Type B pancreatic cell (in vitro differentiated cells): ENCODE results near the gene IL15RA. TPM values are rescaled to one million over a fixed set of nuclear protein-coding genes. Genes with fewer than 3 reads are reported as not detected.
"Not testable (repeated sequence)": the region's sequence is repeated elsewhere in the genome, so short reads cannot be mapped to it uniquely, and the experiment has no call there.

Experiments
- DNase-seq: peaks from one replicate; pipeline ENCODE4 v3.0.0; 2021; ENCODE audit warnings: mixed read lengths; ENCODE audit not compliant: unreplicated experiment; ENCODE audit errors: extremely low spot score
- H3K27ac Mint-ChIP-seq: 2 replicates; pipeline ENCODE4 v1.8.0; 2021; ENCODE audit warnings: mild to moderate bottlenecking, mixed read lengths
- H3K27me3 Mint-ChIP-seq: 2 replicates; pipeline ENCODE4 v1.8.0; 2021; ENCODE audit warnings: mixed read lengths
- H3K36me3 Mint-ChIP-seq: 2 replicates; pipeline ENCODE4 v1.8.0; 2021; ENCODE audit warnings: mixed read lengths
- H3K4me1 Mint-ChIP-seq: one replicate; pipeline ENCODE4 v1.8.0; 2021; ENCODE audit warnings: mixed read lengths; ENCODE audit not compliant: unreplicated experiment
- H3K4me3 Mint-ChIP-seq: 2 replicates; pipeline ENCODE4 v1.8.0; 2021; ENCODE audit warnings: mild to moderate bottlenecking, mixed read lengths
- H3K9me3 Mint-ChIP-seq: 2 replicates; pipeline ENCODE4 v1.8.0; 2021; ENCODE audit warnings: mixed read lengths
- total RNA-seq: library from RNA; stranded (reverse); gene quantifications from 2 replicates; pipeline ENCODE4 v1.2.1, GENCODE V29; 2021; ENCODE audit warnings: low replicate concordance
- TF ChIP-seq, protein P1 (sequence below): fragments of 200-600 bp; sonication (generic); conservative IDR thresholded peaks from 2 replicates; pipeline ENCODE4 v1.5.0; 2021; ENCODE audit warnings: antibody characterized with exemption, mild to moderate bottlenecking

The IL15RA gene
- total RNA-seq, 1 donor from 2014 or later: 1.4 TPM

DNA sequence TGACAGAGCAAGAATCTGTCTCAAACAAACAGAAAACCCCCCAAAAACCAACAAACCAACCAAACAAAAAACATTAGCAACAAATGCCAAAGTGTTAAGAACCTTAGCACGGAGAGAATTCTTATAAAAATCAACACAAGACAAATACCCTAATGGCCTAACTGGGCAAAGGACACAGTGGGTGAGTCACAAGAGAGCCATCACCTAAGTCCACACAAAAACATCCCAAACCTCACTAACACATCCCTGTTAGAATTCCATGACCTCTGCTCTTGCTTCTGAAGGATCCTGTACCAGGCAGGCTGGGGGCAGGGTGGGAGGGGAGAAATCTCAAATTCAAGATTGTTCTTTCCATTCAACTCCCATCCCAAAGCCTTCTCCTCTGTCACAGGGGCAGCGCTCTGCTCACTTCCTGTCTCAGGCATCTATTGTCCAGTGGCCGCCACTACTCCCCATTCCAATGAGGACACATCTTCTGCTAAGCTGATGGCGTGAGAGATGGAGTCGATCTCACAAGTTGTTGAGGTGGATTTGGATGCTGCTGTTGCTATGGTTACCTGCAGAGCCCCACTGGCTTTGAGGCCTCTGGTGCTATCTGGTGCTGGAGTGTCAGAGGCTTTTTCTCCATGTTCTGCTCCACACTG lies 9.2 kb downstream of the IL15RA start:
- peaks cover 16% of the 10 kb centered on the region for H3K27me3 Mint-ChIP-seq
- no peak overlapping the region for H3K4me3 Mint-ChIP-seq
- no peaks in the 10 kb centered on the region for H3K4me1 Mint-ChIP-seq
- peak overlapping the region; percentile 6 for H3K27ac Mint-ChIP-seq
- no peaks in the 10 kb centered on the region for H3K36me3 Mint-ChIP-seq
- peak; percentile 20 for DNase-seq
- TF ChIP-seq, protein P1, sequence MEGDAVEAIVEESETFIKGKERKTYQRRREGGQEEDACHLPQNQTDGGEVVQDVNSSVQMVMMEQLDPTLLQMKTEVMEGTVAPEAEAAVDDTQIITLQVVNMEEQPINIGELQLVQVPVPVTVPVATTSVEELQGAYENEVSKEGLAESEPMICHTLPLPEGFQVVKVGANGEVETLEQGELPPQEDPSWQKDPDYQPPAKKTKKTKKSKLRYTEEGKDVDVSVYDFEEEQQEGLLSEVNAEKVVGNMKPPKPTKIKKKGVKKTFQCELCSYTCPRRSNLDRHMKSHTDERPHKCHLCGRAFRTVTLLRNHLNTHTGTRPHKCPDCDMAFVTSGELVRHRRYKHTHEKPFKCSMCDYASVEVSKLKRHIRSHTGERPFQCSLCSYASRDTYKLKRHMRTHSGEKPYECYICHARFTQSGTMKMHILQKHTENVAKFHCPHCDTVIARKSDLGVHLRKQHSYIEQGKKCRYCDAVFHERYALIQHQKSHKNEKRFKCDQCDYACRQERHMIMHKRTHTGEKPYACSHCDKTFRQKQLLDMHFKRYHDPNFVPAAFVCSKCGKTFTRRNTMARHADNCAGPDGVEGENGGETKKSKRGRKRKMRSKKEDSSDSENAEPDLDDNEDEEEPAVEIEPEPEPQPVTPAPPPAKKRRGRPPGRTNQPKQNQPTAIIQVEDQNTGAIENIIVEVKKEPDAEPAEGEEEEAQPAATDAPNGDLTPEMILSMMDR: no peak
- H3K9me3 Mint-ChIP-seq: no peaks in the 10 kb centered on the region

DNA sequence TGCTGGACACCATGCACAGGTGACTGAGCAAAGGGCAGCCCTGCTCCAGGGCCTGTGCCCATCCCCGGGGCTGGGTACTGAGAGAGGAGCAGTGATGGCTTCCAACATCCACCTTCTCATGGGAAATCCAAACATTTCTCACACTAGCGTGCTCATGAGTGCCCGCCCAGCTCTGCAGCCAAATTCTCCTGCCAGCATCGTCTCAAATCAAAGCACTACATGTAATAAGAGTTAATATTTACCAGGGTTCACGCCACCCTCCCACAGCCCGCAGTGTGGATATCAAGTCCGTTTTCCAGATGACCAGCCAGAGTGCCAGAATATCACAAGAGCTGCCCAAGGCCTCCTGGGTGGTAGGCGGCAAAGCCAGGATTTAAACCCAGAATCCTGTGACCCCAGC lies 12.1 kb downstream of the IL15RA start:
- no peaks in the 10 kb centered on the region for H3K9me3 Mint-ChIP-seq
- H3K27me3 Mint-ChIP-seq: peaks cover 5% of the 10 kb centered on the region

DNA sequence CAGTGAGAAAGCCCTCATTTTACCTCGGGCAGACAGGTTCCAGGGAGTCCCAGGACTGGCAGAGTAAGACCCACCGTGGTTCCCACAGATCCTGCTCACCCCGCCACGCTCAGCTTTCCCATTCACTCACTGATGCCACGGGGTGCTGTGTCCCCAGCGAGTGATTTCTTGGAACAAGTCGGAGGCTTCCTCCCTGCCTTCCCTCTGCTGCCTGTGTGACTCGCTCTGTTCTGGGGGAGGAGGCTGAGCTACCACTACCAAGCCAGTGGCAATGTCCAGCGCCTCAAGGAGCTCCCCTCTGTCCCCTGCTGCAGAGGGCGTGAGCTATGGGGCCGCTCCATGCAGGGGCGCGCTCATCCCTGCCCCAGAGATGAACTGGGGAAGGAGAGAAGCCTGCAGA lies 12.6 kb downstream of the IL15RA start:
- Mint-ChIP-seq H3K27ac (no peak overlapping the region), H3K4me3 (no peak overlapping the region), H3K27me3 (peaks cover 5% of the 10 kb centered on the region), H3K36me3 (no peaks in the 10 kb centered on the region), H3K9me3 (no peaks in the 10 kb centered on the region), H3K4me1 (no peaks in the 10 kb centered on the region)
- no peak for DNase-seq
- TF ChIP-seq, protein P1: no peak

More for the DNA sequence above, 12.1 kb downstream of the IL15RA start:
- TF ChIP-seq, protein P1: no peak
- Mint-ChIP-seq H3K36me3 (no peaks in the 10 kb centered on the region), H3K27ac (no peak overlapping the region), H3K4me3 (no peak overlapping the region), H3K4me1 (no peaks in the 10 kb centered on the region)
- DNase-seq: no peak

DNA sequence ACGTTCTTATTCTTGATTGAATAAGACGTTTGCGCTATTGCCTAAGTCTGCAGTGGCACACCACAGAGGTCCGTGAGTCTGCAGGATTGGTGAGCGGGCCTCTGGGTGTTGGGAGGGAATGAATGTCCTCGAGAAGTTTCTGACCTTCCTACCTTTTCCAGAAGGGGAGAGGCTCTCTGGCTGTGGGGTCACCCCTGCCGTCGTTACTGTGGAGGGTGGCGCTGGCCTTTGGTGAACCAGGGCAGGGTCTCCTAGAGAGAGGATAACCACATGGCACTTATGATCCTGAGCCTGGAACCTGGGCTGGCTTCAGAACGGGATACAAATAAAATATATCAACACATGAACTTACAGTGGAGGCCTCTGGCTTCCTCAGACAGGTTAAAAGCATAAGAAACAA lies 13.8 kb downstream of the IL15RA start:
- peaks cover 2% of the 10 kb centered on the region for H3K27me3 Mint-ChIP-seq
- DNase-seq: no peak
- H3K9me3 Mint-ChIP-seq: no peaks in the 10 kb centered on the region
- H3K4me3 Mint-ChIP-seq: no peak overlapping the region
- TF ChIP-seq, protein P1: no peak
- no peaks in the 10 kb centered on the region for H3K4me1 Mint-ChIP-seq
- no peaks in the 10 kb centered on the region for H3K36me3 Mint-ChIP-seq
- no peak overlapping the region for H3K27ac Mint-ChIP-seq

DNA sequence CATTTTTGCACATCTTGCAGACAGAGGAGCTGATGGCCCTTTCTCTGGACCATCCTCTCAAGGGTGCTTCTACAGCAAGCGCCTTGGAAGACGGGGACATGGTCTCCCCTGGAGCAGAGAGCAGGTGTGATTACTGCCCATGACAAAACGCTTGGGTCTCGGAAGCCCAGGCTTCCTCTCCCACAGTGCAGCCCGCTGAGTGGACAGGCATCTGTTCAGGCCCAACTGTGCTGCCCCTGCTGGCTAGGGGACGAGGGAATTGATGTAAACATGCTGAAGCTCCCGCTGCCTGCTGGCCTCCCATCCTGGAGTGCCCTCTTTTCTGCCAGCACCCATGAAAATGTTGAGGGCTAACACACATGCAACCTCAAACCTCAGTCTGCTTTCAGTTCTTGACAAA lies 14.3 kb downstream of the IL15RA start:
- Mint-ChIP-seq H3K36me3 (no peaks in the 10 kb centered on the region), H3K27ac (no peak overlapping the region), H3K9me3 (no peaks in the 10 kb centered on the region), H3K4me1 (no peaks in the 10 kb centered on the region), H3K4me3 (no peak overlapping the region), H3K27me3 (no peaks in the 10 kb centered on the region)
- TF ChIP-seq, protein P1: no peak
- no peak for DNase-seq

DNA sequence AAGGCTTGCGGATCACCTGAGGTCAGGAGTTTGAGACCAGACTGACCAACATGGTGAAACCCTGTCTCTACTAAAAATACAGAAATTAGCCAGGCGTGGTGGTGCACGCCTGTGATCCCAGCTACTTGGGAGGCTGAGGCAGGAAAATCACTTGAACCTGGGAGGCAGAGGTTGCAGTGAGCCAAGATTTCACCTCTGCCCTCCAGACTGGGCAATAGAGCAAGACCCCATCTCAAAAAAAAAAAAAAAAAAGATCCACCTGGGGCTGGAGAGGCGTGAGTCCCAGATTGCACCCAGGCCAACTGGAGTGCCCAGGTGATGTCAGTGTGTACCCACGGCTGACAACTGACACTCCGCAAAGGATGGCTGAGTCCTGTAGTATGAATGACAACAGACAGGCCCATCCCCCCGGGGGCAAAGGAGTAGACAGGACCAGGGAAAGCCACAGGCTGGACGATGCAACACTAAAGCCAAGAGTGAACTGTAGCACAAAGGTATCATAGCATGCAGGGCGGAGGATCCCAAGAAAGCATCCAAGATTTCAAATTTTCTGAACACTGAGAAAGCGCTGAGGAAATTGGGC lies 14.9 kb downstream of the IL15RA start:
- H3K27me3 Mint-ChIP-seq, H3K4me1 Mint-ChIP-seq, H3K36me3 Mint-ChIP-seq, H3K27ac Mint-ChIP-seq, H3K4me3 Mint-ChIP-seq, DNase-seq, H3K9me3 Mint-ChIP-seq: not testable (repeated sequence)
